NCI-H2227 (cell line): ENCODE measurements around the gene MYEOV.

Source experiments
- DNase-seq: peaks from one replicate; lab custom pipeline; 2025; ENCODE audit not compliant: unreplicated experiment; lab: John Stamatoyannopoulos, UW

The MYEOV gene

GRCh38 chr11:69293819-69294505 lies at the start of gene MYEOV:
MYEOV (plus strand) TSS chr11:69294155; CDS start chr11:69295355, 1,200 bp downstream.
- no peak for DNase-seq

DNA sequence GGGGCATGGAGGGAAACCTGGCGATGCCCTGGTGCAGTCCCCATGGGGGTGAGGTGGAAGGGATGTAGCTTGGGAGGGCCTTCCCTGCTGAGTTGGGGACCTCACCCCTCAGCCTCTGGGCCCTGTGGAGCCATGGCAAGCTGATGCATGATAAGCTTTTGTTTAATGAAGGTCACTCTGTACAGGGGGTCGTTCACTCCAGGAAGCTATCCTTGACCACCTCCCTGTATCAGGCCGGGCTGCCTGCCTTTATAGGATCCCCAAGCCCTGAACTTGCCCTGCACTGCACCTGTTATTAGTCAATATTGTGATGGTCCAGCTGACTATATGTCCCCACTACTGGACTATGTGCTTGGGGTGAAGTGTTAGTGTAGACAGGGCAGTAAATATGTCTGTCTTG lies 49.7 kb upstream of the MYEOV start:
- no peak for DNase-seq

GRCh38 chr11:69245041-69245440 lies 48.9 kb upstream of the MYEOV start:
- no peak for DNase-seq

DNA sequence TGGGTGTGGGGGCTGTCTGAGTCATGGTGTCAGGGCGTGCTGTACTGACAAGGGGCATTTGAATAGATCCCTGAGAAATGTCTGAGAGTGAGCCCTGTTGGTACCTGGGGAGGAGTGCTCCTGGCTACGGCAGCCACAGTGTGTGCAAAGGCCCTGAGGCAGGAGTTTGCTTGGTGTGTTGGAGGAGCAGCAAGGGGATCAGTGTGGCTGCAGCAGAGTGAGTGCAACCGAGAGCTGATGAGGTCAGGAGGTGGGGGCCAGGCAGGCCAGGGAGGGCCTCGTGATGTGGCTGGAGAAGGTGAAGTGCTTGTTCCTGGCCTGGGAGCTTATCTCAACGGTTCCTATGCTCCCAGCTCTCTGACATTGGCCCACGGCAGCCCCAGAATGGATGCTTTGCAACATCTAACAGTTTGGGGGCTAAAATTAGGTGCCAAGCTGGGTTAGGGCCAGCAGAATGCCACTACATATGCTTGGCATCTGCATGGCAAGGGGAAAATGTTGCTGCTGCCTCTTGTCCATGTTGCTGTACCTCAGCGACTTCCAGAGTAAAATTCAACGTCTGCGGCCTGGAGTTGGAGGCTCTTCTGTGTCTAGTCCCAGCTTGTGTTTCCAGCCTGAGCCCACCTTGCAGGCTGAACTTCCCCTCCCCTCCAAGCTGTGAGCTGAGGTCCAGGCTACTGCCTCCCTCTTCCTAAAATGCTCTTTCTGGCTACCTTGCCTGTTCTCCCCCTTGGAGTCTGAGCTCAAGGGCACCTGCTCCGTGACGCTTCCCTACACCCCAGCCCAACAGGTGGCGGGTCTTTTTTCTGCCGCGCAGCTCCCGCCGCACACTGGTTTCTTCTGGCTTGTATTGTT lies 48.2 kb upstream of the MYEOV start:
- DNase-seq: no peak

GRCh38 chr11:69249311-69250185 lies 44.4 kb upstream of the MYEOV start:
- no peak for DNase-seq

- DNase-seq: no peak
Measured at GRCh38 chr11:69250186-69251056, 43.5 kb upstream of the MYEOV start.

- no peak for DNase-seq
Measured at GRCh38 chr11:69251057-69251393, 42.9 kb upstream of the MYEOV start.

DNA sequence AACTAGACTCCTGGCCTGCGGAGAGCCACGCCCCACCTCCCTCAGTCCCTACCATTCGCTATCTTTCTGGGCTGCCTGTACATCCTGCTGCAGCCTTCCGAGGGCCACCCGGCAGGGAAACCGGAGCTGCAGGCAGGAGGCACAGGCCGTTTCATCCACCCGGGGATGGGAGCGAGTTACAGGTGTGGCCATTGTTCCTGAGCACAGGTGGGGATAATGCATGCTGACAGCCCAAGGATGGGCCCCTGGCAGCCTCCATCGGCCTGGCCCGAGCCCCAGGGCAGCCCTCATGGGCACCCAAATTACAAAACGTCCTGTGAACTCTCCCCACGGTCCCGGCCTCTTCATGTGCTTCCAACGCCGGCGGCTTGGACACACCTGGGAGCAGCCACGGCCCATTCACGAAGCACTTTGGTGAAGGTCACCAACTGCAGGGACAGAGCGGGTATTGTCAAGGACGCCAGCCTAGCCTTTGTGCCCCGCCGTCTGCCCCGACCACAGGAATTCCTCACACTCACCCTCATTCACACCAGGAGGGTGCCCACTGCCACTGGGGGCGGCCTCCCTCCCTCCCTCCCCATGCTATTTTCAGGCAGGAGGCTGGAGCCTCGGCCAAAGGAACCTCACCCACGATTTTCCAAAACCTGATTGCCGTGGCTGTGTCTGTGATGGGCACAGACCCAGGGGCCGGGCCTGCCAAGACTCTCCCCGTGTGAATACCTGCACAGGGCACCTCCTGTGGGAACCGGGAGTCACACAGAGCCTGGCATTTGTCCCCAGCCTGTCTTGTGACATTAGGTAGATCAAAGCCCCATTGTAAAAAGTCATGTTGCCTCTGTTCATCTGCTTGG lies 42.1 kb upstream of the MYEOV start:
- no peak for DNase-seq

- no peak for DNase-seq
Measured at GRCh38 chr11:69252490-69252837, 41.5 kb upstream of the MYEOV start.

DNA sequence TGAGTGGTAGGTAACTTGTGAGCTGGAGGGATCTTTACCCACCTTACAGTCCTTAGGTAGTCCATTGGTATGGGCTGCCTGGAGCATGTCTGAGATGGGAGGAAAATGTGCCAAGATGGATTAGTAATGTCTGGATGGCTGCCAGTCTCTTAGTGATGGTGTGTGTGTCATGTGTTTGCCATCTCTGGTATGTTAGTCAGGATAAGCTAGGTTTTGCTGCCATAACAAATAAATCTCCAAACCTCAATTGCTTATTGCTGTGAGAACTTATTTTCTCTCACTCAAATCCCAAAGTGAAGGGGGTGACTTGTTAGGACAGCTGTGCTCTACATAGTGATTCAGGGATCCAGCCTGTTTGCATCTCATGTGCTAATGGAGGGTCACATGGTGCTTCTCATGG lies 40.9 kb upstream of the MYEOV start:
- no peak for DNase-seq

DNA sequence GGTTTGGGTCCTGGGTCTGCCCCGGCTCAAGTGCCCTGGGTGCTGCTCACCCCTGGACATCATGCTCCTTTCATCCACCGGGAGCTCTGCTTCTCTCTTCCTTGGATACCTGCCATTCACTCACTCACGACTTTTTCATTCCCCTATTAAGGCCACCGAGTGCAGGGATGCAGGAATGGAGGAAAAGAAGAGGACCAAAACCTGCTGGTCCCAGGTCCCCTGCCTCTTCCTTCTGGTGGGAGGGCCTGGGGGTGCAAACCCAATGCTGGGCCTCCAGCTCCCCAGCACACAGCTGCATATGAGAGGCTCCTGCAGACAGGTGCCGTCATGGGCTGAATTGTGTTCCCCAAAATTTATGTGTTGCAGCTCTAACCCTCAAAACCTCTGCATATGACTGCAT lies 36.8 kb upstream of the MYEOV start:
- DNase-seq: no peak

- DNase-seq: no peak
Measured at GRCh38 chr11:69257838-69258658, 35.9 kb upstream of the MYEOV start.

DNA sequence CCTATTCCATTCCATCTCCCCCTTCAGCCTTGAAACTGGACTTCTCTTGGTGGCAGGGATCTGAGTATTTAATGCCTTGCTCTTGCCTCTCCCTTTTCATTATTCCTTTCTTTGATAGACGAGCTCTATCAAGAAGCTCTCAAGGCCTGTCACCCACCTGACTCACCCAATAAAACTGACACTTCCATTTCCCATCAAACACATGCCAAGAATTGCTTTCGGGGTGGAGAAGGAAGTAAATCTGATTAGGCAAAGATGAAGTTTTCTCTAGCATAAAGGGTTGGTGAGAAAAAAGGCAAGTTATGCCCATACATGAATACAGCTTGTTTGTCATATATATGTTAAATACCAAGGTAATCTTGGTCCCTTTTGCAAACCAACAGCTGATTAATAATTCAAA lies 34.9 kb upstream of the MYEOV start:
- DNase-seq: no peak

- DNase-seq: no peak
Measured at GRCh38 chr11:69260622-69261021, 33.3 kb upstream of the MYEOV start.

DNA sequence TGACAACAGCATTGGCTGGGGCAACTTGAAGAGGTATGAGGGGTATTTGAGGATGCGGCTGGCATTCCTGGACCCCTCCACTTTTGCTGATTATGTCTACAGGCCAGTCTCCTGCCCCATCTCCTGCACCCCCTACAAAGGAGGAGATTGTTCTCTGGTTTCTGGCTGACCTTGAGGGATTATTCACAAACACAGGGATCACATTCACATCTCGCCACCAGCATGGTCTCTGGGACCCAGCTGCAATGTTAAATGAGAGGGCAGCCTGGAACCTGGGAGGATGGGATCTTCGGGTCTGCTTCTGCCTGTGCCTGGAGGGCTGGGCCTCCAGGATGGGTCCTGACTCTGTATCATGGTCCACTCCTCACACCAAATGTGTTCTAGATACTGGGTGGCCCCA lies 32.8 kb upstream of the MYEOV start:
- no peak for DNase-seq

GRCh38 chr11:69262918-69263735 lies 30.8 kb upstream of the MYEOV start:
- DNase-seq: no peak

- no peak for DNase-seq
Measured at GRCh38 chr11:69263736-69264052, 30.3 kb upstream of the MYEOV start.

DNA sequence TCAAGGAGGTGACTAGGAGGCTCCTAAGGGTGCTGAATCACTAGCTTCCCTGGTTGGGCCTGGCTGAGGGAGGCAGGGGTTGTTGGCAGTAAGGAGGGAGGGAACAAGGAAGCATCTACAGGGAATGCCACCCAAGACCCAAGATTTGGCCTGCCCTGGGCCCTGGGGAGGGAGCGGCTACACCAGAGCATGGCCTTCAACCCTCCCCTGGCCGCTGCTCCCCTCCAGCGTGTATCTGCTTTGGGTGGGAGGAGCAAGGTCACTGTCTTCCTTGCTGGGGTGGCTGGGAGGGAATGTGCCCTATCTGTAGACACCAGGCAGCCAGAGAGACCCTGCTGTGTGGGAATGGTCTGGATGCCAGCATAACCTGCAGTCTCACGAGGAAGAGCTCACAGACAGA lies 29.5 kb upstream of the MYEOV start:
- DNase-seq: no peak
